ENCODE data around the gene GALNT7.
"Not testable (repeated sequence)": the region's sequence is repeated elsewhere in the genome, so short reads cannot be mapped to it uniquely, and the experiment has no call there.

Gene GALNT7

DNA sequence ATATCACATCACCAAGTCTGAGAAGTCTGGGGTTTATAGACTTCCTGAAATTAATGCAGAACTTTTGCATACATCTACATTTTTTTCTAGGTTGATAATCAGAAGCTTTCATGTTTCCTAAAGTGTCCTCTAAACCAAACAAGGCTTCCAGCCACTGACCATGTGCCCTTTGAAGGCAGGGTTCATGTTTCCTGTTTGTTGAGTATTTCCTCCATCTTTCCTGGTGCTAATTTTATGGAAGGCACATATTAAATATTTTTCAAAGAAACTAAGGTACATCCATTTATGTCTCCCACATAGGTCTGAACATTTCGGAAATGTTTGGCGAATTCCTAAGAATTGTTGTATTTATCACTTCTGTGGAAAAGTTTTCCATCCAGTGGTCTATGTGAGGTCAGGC, 5.6 kb downstream of the GALNT7 start:
- no peak for DNase-seq (ENCODE audit: low spot score)
- TF ChIP-seq, protein P1, sequence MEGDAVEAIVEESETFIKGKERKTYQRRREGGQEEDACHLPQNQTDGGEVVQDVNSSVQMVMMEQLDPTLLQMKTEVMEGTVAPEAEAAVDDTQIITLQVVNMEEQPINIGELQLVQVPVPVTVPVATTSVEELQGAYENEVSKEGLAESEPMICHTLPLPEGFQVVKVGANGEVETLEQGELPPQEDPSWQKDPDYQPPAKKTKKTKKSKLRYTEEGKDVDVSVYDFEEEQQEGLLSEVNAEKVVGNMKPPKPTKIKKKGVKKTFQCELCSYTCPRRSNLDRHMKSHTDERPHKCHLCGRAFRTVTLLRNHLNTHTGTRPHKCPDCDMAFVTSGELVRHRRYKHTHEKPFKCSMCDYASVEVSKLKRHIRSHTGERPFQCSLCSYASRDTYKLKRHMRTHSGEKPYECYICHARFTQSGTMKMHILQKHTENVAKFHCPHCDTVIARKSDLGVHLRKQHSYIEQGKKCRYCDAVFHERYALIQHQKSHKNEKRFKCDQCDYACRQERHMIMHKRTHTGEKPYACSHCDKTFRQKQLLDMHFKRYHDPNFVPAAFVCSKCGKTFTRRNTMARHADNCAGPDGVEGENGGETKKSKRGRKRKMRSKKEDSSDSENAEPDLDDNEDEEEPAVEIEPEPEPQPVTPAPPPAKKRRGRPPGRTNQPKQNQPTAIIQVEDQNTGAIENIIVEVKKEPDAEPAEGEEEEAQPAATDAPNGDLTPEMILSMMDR (IDR thresholded peaks at IDR 0.05; ENCODE audit: extremely low read depth, missing control alignments) = no peak

DNA sequence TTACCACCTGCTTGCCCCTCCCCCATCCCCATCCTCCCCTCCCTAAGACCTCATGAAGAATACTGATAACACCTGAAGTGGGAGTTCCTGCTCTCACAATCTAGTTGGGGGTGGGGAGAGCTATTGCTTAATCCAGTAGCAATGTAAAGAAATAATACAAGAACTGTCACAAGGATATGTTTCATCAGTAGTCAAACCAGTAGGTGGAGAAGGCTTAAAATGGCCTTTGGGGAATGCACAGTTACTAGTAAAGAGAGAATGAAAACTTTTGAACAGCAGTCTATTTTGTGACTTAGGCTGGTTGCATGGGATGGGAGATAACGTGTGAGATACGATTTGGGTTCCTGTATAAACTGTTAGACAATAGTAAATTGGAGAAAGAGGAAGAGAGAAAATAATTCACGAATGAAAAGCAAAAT, 6.0 kb downstream of the GALNT7 start:
- TF ChIP-seq, protein P1 (IDR thresholded peaks at IDR 0.05; ENCODE audit: extremely low read depth, missing control alignments) = no peak
- no peak for DNase-seq (ENCODE audit: low spot score)

DNA sequence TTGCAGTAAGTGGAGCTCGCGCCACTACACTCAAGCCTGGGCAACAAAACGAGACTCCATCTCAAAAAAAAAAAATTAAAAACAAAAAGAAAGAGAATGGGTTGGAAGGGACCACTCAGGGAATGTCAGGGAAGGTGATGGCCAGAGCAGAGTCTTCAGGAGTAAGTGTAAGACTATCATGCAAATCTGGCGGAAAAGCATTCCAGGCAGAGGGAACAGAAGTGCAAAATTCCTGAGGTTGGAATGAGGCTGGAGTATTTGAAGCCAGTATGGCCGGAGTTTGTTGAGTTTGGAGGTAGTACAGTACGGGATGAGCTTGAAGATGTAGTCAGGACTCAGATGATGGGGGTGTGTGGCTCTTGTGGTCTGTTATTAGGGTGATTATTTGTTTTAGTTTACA, 7.4 kb downstream of the GALNT7 start:
- TF ChIP-seq, protein P1 (IDR thresholded peaks at IDR 0.05; ENCODE audit: extremely low read depth, missing control alignments) = no peak
- no peak for DNase-seq (ENCODE audit: low spot score)

GRCh38 chr4:173177232-173177631, 8.6 kb downstream of the GALNT7 start:
- DNase-seq (ENCODE audit: low spot score) = no peak
- TF ChIP-seq, protein P1 (IDR thresholded peaks at IDR 0.05; ENCODE audit: extremely low read depth, missing control alignments) = no peak

GRCh38 chr4:173178144-173178543, 9.5 kb downstream of the GALNT7 start:
- no peak for DNase-seq (ENCODE audit: low spot score)
- TF ChIP-seq, protein P1 (IDR thresholded peaks at IDR 0.05; ENCODE audit: extremely low read depth, missing control alignments) = no peak

GRCh38 chr4:173181848-173182247, 13.2 kb downstream of the GALNT7 start:
- DNase-seq (ENCODE audit: low spot score) = peak; percentile 48
- TF ChIP-seq, protein P1 (IDR thresholded peaks at IDR 0.05; ENCODE audit: extremely low read depth, missing control alignments) = no peak

DNA sequence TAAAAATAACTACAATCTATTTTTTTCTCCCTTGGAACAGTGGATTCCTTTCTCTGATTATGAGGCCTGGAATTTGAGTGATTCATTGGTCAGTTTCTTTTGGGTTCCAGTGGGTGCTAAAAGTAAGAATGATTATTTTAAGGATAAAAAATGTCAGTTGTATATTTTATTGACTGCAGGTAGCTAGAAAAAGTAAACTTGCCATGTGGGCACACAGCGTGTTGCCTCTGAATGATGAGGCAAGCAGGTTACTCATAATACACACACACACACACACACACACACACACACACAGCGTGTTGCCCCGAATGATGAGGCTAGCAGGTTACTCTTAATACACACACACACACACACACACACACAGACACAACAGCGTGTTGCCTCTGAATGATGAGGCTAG, 13.8 kb downstream of the GALNT7 start:
- DNase-seq (ENCODE audit: low spot score) = no peak
- TF ChIP-seq, protein P1 (IDR thresholded peaks at IDR 0.05; ENCODE audit: extremely low read depth, missing control alignments) = no peak

DNA sequence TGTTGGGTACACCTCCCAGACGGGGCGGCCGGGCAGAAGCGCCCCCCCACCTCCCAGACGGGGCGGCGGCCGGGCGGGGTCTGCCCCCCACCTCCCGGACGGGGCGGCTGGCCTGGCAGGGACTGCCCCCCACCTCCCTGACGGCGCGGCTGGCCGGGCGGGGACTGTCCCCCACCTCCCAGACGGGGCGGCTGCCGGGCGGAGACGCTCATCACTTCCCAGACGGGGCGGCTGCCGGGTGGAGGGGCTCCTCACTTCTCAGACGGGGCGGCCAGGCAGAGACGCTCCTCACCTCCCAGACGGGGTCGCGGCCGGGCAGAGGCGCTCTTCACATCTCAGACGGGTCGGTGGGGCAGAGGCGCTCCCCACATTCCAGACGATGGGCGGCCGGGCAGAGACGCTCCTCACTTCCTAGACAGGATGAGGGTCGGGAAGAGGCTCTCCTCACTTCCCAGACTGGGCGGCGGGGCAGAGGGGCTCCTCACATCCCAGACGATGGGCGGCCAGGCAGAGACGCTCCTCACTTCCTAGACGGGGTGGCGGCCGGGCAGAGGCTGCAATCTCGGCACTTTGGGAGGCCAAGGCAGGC, 15.1 kb downstream of the GALNT7 start:
- DNase-seq (ENCODE audit: low spot score) = not testable (repeated sequence)
